ENCODE measurements around the gene WDR7. TPM values are rescaled to one million over a fixed set of nuclear protein-coding genes. Genes with fewer than 3 reads are reported as not detected.

WDR7 gene
- total and polyA plus RNA-seq, 3 donors from 2014 or later = 19.4 to 63.6 (median 35.9) TPM

DNA sequence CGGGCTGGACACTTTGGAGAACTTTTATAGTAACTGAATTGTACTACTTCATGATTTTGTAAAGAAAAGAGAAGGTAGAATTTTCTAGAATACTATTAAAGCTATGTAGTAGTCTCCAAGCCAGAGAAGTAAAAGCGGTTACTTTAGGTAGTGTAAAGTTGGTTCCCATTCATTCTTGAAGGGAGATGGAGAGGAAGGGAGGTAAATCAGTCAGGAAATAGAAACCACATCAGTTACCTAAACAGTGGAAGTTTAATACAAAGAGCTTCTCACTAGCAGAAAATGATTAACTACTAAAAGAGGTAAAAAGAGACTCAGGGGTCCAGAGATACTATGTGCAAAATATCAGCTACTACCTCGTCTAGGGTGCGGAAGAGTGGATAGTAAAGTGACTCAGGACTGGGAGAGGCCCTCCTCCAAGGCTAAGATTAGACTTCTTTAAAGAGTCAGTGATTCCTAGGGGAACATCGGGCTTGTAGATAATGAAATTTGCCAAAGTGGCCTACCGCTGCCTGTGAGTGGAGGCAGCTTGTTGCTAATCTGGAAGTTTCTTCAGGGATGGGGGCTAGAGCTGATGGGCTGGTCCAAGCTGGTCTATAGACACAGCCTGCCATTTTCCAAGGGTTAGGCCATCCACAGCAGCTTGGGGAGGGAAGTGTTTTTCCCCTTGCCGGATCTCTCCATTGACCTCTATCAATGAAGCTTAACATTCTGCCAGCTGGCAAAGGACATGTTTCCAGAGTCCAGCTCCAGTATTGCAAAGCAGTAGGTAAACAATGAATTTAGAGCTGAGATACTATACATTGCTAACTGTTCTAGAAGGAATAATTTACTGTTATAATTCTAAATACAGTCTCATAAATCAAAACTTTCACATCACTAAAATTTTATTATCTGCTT lies 249.3 kb downstream of the WDR7 start:
- Histone ChIP-seq H3K4me3 (no peak overlapping the region), H3K9me3 (no peaks in the 10 kb centered on the region), H3K4me1 (no peaks in the 10 kb centered on the region), H3K27ac (no peak overlapping the region), H3K27me3 (no peaks in the 10 kb centered on the region), H3K36me3 (ENCODE audit: low read depth, missing control alignments) (no peaks in the 10 kb centered on the region)
- 76 to 84% methylated on average over 7 of the region's 7 CpGs for WGBS, 2 donors
- no peak for DNase-seq
- no peak for TF ChIP-seq POLR2A (IDR thresholded peaks at IDR 0.05)
- intact Hi-C loops (cut with DNase I; ENCODE audit: low total_unique reads) = no loop called here

- TF ChIP-seq POLR2A (IDR thresholded peaks at IDR 0.05) (no peak), CTCF (IDR thresholded peaks at IDR 0.05) (no peak)
- Histone ChIP-seq H3K27me3 (no peaks in the 10 kb centered on the region), H3K4me1 (no peaks in the 10 kb centered on the region), H3K9me3 (no peaks in the 10 kb centered on the region), H3K36me3 (ENCODE audit: low read depth, missing control alignments) (no peaks in the 10 kb centered on the region), H3K27ac (no peak overlapping the region), H3K4me3 (no peak overlapping the region)
- no peak for DNase-seq
- WGBS, 2 donors = 90 to 95% methylated on average over 2 of the region's 2 CpGs
- intact Hi-C loops (cut with DNase I; ENCODE audit: low total_unique reads) = no loop called here
These were observed 250.8 kb downstream of the WDR7 start for GRCh38 chr18:56901919-56902318.

- H3K4me3 ChIP-seq = no peak overlapping the region
- no peak overlapping the region for H3K27ac ChIP-seq
- DNase-seq = no peak
- intact Hi-C loops (cut with DNase I; ENCODE audit: low total_unique reads) = no loop called here
- H3K27me3 ChIP-seq = no peaks in the 10 kb centered on the region
- H3K9me3 ChIP-seq = no peaks in the 10 kb centered on the region
- H3K4me1 ChIP-seq = no peaks in the 10 kb centered on the region
- TF ChIP-seq CTCF (IDR thresholded peaks at IDR 0.05) (no peak), POLR2A (IDR thresholded peaks at IDR 0.05) (no peak)
- H3K36me3 ChIP-seq (ENCODE audit: low read depth, missing control alignments) = no peaks in the 10 kb centered on the region
- WGBS, 2 donors = 90 to 92% methylated on average over 3 of the region's 3 CpGs
These were observed 251.5 kb downstream of the WDR7 start for GRCh38 chr18:56902653-56903052.

- H3K27me3 ChIP-seq = no peaks in the 10 kb centered on the region
- intact Hi-C loops (cut with DNase I; ENCODE audit: low total_unique reads) = no loop called here
- WGBS, 2 donors = 82 to 84% methylated on average over 2 of the region's 2 CpGs
- DNase-seq = no peak
- no peak overlapping the region for H3K27ac ChIP-seq
- no peaks in the 10 kb centered on the region for H3K4me1 ChIP-seq
- no peaks in the 10 kb centered on the region for H3K36me3 ChIP-seq (ENCODE audit: low read depth, missing control alignments)
- H3K9me3 ChIP-seq = no peaks in the 10 kb centered on the region
- H3K4me3 ChIP-seq = no peak overlapping the region
- no peak for TF ChIP-seq CTCF (IDR thresholded peaks at IDR 0.05)
- TF ChIP-seq POLR2A (IDR thresholded peaks at IDR 0.05) = no peak
These were observed 252.5 kb downstream of the WDR7 start for GRCh38 chr18:56903686-56904085.

GRCh38 chr18:56907771-56908170 lies 256.6 kb downstream of the WDR7 start:
- Histone ChIP-seq H3K36me3 (ENCODE audit: low read depth, missing control alignments) (no peaks in the 10 kb centered on the region), H3K4me1 (no peaks in the 10 kb centered on the region), H3K9me3 (no peaks in the 10 kb centered on the region), H3K27me3 (no peaks in the 10 kb centered on the region), H3K4me3 (no peak overlapping the region), H3K27ac (no peak overlapping the region)
- WGBS, 2 donors = 97 to 98% methylated on average over 4 of the region's 4 CpGs
- no peak for DNase-seq
- no peak for TF ChIP-seq POLR2A (IDR thresholded peaks at IDR 0.05)
- TF ChIP-seq CTCF (IDR thresholded peaks at IDR 0.05) = no peak
- intact Hi-C loops (cut with DNase I; ENCODE audit: low total_unique reads) = no loop called here

Data from testis (tissue), 3 donors.